OCI-LY1 (cell line): ENCODE measurements around the gene KDM3B.

Experiments used
- H2AFZ ChIP-seq: fragments of 200-600 bp; sonication (generic), shearing (Covaris generic); 2 replicates; pipeline ENCODE4 v1.6.0; 2014; ENCODE audit warnings: antibody characterized with exemption, mild to moderate bottlenecking, low read length
- H3F3A ChIP-seq: fragments of 200-600 bp; sonication (generic), shearing (Covaris generic); 2 replicates; pipeline ENCODE4 v1.6.0; 2014; ENCODE audit warnings: mild to moderate bottlenecking, antibody characterized with exemption, low read length, moderate library complexity; ENCODE audit not compliant: insufficient read depth
- H3K27ac ChIP-seq: fragments of 200-600 bp; sonication (generic); 2 replicates; pipeline ENCODE4 v1.5.1; 2014; ENCODE audit warnings: low read length, mixed run types, mild to moderate bottlenecking, low read depth; ENCODE audit not compliant: poor library complexity, severe bottlenecking
- H3K27me3 ChIP-seq: fragments of 200-600 bp; sonication (generic); 2 replicates; pipeline ENCODE4 v1.6.0; 2014; ENCODE audit warnings: antibody characterized with exemption, mild to moderate bottlenecking, low read length, moderate library complexity; ENCODE audit not compliant: insufficient read depth
- H3K36me3 ChIP-seq: fragments of 200-600 bp; sonication (generic); 2 replicates; pipeline ENCODE4 v1.6.1; 2014; ENCODE audit warnings: mild to moderate bottlenecking, antibody characterized with exemption, low read length, moderate library complexity, mixed read lengths; ENCODE audit not compliant: insufficient read depth
- H3K4me1 ChIP-seq: fragments of 200-600 bp; sonication (generic); 2 replicates; pipeline ENCODE4 v1.5.1; 2014; ENCODE audit warnings: mild to moderate bottlenecking, low read length, moderate library complexity; ENCODE audit not compliant: insufficient read depth, severe bottlenecking
- H3K4me2 ChIP-seq: fragments of 200-600 bp; sonication (generic), shearing (Covaris generic); 2 replicates; pipeline ENCODE4 v1.6.1; 2014; ENCODE audit warnings: low read length
- H3K4me3 ChIP-seq: fragments of 200-600 bp; sonication (generic); 2 replicates; pipeline ENCODE4 v1.5.1; 2014; ENCODE audit warnings: low read length, low read depth, mild to moderate bottlenecking, mixed read lengths; ENCODE audit not compliant: poor library complexity, severe bottlenecking
- H3K79me2 ChIP-seq: fragments of 200-600 bp; shearing (Covaris generic); 2 replicates; pipeline ENCODE4 v1.6.1; 2016; ENCODE audit warnings: mixed run types, low read length, mixed read lengths; ENCODE audit not compliant: insufficient read depth
- H3K9ac ChIP-seq: fragments of 200-600 bp; sonication (generic), shearing (Covaris generic); 2 replicates; pipeline ENCODE4 v1.6.1; 2014; ENCODE audit warnings: mild to moderate bottlenecking, low read length, mixed read lengths
- H3K9me2 ChIP-seq: fragments of 200-600 bp; sonication (generic), shearing (Covaris generic); 2 replicates; pipeline ENCODE4 v1.6.1; 2014; ENCODE audit warnings: low read depth, mild to moderate bottlenecking, low read length, mixed read lengths
- H3K9me3 ChIP-seq: fragments of 200-600 bp; shearing (Covaris generic); 2 replicates; pipeline ENCODE4 v1.6.1; 2014; ENCODE audit warnings: low read length, mixed read lengths
- H4K20me1 ChIP-seq: fragments of 200-600 bp; sonication (generic), shearing (Covaris generic); 2 replicates; pipeline ENCODE4 v1.6.0; 2016; ENCODE audit warnings: mild to moderate bottlenecking, low read length; ENCODE audit not compliant: insufficient read depth
- CTCF ChIP-seq: fragments of 200-600 bp; sonication (generic), shearing (Covaris generic); IDR thresholded peaks from 2 replicates; pipeline ENCODE4 v1.5.1; 2017; ENCODE audit warnings: mild to moderate bottlenecking, antibody characterized with exemption, low read length, moderate library complexity, mixed read lengths
- EZH2 ChIP-seq: fragments of 200-600 bp; sonication (generic), shearing (Covaris generic); IDR thresholded peaks from 2 replicates; pipeline ENCODE4 v1.8.0; 2017; ENCODE audit warnings: borderline replicate concordance, mixed run types, mild to moderate bottlenecking, antibody characterized with exemption, low read length, moderate library complexity, mixed read lengths

Gene KDM3B

GRCh38 chr5:138339464-138339863, 13.0 kb upstream of the KDM3B start:
- Histone ChIP-seq H4K20me1 (no peaks in the 10 kb centered on the region), H3K9me2 (no peaks in the 10 kb centered on the region), H3K36me3 (peaks cover 34% of the 10 kb centered on the region), H2AFZ (no peak overlapping the region), H3K4me3 (peak overlapping the region; percentile 88), H3F3A (no peaks in the 10 kb centered on the region), H3K4me2 (peak overlapping the region; percentile 99), H3K27ac (peak overlapping the region; percentile 39), H3K27me3 (no peaks in the 10 kb centered on the region), H3K9ac (peak overlapping the region; percentile 82), H3K9me3 (no peaks in the 10 kb centered on the region), H3K79me2 (peaks cover 23% of the 10 kb centered on the region), H3K4me1 (peaks cover 31% of the 10 kb centered on the region)
- no peak for TF ChIP-seq EZH2
- TF ChIP-seq CTCF = no peak

- peaks cover 23% of the 10 kb centered on the region for H3K79me2 ChIP-seq
- no peaks in the 10 kb centered on the region for H4K20me1 ChIP-seq
- H2AFZ ChIP-seq = no peak overlapping the region
- peaks cover 39% of the 10 kb centered on the region for H3K36me3 ChIP-seq
- no peak for TF ChIP-seq EZH2
- TF ChIP-seq CTCF = no peak
- no peak overlapping the region for H3K27ac ChIP-seq
- no peaks in the 10 kb centered on the region for H3F3A ChIP-seq
- H3K4me3 ChIP-seq = peak overlapping the region; percentile 88
- H3K4me1 ChIP-seq = peaks cover 31% of the 10 kb centered on the region
- peak overlapping the region; percentile 99 for H3K4me2 ChIP-seq
- H3K27me3 ChIP-seq = no peaks in the 10 kb centered on the region
- H3K9me3 ChIP-seq = no peaks in the 10 kb centered on the region
- no peaks in the 10 kb centered on the region for H3K9me2 ChIP-seq
- peak overlapping the region; percentile 82; the same call in 1 of the 2 replicates for H3K9ac ChIP-seq
These were observed 12.5 kb upstream of the KDM3B start for GRCh38 chr5:138340008-138340407.

GRCh38 chr5:138344887-138345622, 7.4 kb upstream of the KDM3B start:
- no peak overlapping the region for H3K27ac ChIP-seq
- no peak overlapping the region for H3K9ac ChIP-seq
- H3K4me3 ChIP-seq = no peak overlapping the region
- no peaks in the 10 kb centered on the region for H4K20me1 ChIP-seq
- no peak for TF ChIP-seq EZH2
- no peak for TF ChIP-seq CTCF
- no peaks in the 10 kb centered on the region for H3K9me2 ChIP-seq
- H3K27me3 ChIP-seq = no peaks in the 10 kb centered on the region
- no peaks in the 10 kb centered on the region for H3K9me3 ChIP-seq
- no peaks in the 10 kb centered on the region for H3F3A ChIP-seq
- peaks cover 85% of the 10 kb centered on the region for H3K36me3 ChIP-seq
- peaks cover 7% of the 10 kb centered on the region for H3K79me2 ChIP-seq
- no peak overlapping the region for H2AFZ ChIP-seq
- peaks cover 8% of the 10 kb centered on the region for H3K4me1 ChIP-seq
- no peak overlapping the region for H3K4me2 ChIP-seq
